ENCODE measurements around the gene IL12RB2.

DNA sequence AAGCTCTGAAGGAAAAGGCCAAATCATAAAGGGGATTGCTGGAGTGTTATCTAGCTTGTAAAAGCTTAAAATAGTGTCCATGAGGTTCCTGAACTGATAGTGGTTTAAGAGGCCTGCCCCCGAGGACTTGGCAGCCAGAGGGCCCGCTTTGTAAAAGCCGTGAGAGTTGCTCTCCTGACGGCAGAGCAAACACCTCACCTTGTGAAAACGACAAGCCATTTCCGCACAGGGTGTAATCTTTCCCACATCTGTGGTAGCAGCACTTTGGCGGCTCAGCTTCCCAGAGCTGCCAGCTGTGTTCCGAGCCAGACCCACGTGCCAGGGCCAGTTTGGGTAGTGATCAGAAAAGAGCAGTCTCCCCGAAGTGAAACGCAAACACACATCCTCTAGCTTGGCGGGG, 85.6 kb downstream of the IL12RB2 start:
- TF ChIP-seq, protein P1, sequence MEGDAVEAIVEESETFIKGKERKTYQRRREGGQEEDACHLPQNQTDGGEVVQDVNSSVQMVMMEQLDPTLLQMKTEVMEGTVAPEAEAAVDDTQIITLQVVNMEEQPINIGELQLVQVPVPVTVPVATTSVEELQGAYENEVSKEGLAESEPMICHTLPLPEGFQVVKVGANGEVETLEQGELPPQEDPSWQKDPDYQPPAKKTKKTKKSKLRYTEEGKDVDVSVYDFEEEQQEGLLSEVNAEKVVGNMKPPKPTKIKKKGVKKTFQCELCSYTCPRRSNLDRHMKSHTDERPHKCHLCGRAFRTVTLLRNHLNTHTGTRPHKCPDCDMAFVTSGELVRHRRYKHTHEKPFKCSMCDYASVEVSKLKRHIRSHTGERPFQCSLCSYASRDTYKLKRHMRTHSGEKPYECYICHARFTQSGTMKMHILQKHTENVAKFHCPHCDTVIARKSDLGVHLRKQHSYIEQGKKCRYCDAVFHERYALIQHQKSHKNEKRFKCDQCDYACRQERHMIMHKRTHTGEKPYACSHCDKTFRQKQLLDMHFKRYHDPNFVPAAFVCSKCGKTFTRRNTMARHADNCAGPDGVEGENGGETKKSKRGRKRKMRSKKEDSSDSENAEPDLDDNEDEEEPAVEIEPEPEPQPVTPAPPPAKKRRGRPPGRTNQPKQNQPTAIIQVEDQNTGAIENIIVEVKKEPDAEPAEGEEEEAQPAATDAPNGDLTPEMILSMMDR (IDR thresholded peaks at IDR 0.05) = no peak
- no peak for TF ChIP-seq ZFX (IDR thresholded peaks at IDR 0.05; ENCODE audit: borderline replicate concordance)
